Measurements from ENCODE around the gene UBE3C.
"Not testable (repeated sequence)": the region's sequence is repeated elsewhere in the genome, so short reads cannot be mapped to it uniquely, and the experiment has no call there.

UBE3C gene

DNA sequence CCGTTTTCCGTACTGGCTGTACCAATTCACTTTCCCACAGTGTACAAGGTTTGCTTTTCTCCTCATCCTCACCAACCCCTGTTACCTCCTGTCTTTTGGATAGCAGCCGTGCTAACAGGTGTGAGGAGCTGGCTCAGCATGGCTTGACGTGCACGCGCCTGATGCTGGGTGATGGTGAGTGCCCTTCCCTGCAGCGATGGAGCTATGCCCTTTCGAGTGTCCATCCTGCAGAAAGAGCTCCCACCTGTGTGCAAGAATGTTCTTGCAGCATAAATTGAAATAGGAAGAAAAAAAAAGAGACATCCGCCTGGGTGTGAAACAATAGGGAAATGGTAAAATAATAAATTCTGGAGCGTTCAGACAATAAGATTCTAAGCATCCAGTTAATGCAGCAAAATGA lies 9.5 kb upstream of the UBE3C start:
- no peaks in the 10 kb centered on the region for H3K9me3 ChIP-seq (ENCODE audit: control insufficient read depth, low read length)
- no peak overlapping the region for H3K27ac ChIP-seq

DNA sequence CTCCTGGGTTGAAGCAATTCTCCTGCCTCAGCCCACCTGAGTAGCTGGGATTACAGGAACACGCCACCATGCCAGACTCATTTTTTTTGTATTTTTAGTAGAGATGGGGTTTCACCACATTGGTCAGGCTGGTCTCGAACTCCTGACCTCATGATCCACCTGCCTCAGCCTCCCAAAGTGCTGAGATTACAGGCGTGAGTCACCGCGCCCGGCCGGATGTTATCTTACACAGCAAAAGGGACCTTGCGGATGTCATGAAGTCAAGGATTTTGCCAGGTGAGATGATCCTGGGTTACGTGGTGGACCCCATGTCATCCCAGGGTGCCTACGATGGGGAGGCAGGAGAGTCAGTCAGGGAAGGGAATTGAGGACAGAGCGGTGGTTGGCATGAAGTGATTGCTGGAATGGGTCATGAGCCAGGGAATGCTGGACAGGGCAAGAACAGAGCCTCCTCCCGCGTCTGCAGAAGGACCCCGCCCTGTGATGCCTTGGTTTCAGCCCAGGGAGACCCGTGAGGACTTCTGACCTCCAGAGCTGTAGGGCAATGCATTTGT lies 8.7 kb upstream of the UBE3C start:
- Histone ChIP-seq H3K27me3 (ENCODE audit: control insufficient read depth, insufficient read depth, low read length) (no peaks in the 10 kb centered on the region), H3K9me3 (ENCODE audit: control insufficient read depth, low read length) (no peaks in the 10 kb centered on the region), H3K27ac (no peak overlapping the region), H3K9ac (no peak overlapping the region), H3K4me1 (no peaks in the 10 kb centered on the region), H3K36me3 (ENCODE audit: control insufficient read depth, insufficient read depth, low read length) (no peaks in the 10 kb centered on the region), H3K79me2 (no peaks in the 10 kb centered on the region), H3K4me2 (ENCODE audit: low read length) (no peak overlapping the region), H3K4me3 (ENCODE audit: low read depth, low read length) (no peak overlapping the region), H2AFZ (no peak overlapping the region)
- TF ChIP-seq, protein P1, sequence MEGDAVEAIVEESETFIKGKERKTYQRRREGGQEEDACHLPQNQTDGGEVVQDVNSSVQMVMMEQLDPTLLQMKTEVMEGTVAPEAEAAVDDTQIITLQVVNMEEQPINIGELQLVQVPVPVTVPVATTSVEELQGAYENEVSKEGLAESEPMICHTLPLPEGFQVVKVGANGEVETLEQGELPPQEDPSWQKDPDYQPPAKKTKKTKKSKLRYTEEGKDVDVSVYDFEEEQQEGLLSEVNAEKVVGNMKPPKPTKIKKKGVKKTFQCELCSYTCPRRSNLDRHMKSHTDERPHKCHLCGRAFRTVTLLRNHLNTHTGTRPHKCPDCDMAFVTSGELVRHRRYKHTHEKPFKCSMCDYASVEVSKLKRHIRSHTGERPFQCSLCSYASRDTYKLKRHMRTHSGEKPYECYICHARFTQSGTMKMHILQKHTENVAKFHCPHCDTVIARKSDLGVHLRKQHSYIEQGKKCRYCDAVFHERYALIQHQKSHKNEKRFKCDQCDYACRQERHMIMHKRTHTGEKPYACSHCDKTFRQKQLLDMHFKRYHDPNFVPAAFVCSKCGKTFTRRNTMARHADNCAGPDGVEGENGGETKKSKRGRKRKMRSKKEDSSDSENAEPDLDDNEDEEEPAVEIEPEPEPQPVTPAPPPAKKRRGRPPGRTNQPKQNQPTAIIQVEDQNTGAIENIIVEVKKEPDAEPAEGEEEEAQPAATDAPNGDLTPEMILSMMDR (IDR thresholded peaks at IDR 0.05), result no peak

More for the DNA sequence above, 9.5 kb upstream of the UBE3C start:
- no peaks in the 10 kb centered on the region for H3K27me3 ChIP-seq (ENCODE audit: control insufficient read depth, insufficient read depth, low read length)
- H2AFZ ChIP-seq, result no peak overlapping the region
- no peaks in the 10 kb centered on the region for H3K79me2 ChIP-seq
- H3K4me3 ChIP-seq (ENCODE audit: low read depth, low read length), result no peak overlapping the region
- no peaks in the 10 kb centered on the region for H3K36me3 ChIP-seq (ENCODE audit: control insufficient read depth, insufficient read depth, low read length)
- H3K9ac ChIP-seq, result no peak overlapping the region
- H3K4me1 ChIP-seq, result no peaks in the 10 kb centered on the region
- H3K4me2 ChIP-seq (ENCODE audit: low read length), result no peak overlapping the region
- TF ChIP-seq, protein P1 (IDR thresholded peaks at IDR 0.05), result no peak

DNA sequence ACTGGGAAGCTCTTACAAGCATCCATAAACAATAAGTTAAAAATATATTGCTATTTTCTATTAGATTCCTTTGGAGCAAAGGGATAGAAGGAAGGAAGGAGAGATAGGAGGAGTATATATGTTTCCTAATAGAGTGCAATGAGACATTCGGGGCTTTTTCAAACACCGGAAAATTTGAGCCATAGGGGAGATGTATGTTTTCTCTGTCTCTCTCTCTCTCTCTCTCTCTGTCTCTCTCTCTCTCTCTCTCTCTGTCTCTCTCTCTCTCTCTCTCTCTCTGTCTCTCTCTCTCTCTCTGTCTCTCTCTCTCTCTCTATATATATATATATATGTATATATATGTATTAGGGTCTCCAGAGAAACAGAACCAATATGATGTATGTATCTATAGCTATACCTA lies 7.9 kb upstream of the UBE3C start:
- not testable (repeated sequence) for H3K4me2 ChIP-seq (ENCODE audit: low read length); H3K79me2 ChIP-seq; H3K27ac ChIP-seq; H3K9ac ChIP-seq; H3K4me3 ChIP-seq (ENCODE audit: low read depth, low read length); H2AFZ ChIP-seq; H3K27me3 ChIP-seq (ENCODE audit: control insufficient read depth, insufficient read depth, low read length); H3K36me3 ChIP-seq (ENCODE audit: control insufficient read depth, insufficient read depth, low read length); H3K4me1 ChIP-seq; H3K9me3 ChIP-seq (ENCODE audit: control insufficient read depth, low read length)

DNA sequence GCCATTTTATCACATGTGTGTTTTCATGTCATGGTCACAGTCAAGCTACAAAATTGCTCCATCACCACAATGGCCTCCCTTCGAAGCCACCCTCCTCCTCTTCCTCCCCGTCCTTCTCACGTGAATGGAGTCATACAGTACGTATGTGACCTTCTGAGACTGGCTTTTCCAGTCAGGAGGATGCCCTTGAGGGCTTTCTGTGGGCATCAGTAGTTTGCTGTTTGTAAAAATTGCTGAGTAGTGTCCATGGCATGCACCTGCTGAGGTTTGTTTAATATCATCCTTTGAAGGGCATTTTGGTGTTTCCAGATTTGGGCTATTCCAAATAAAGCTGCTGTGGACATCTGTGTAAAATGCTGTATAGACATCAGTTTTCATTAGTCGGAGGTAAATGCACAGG lies 5.9 kb upstream of the UBE3C start:
- no peak overlapping the region for H3K4me3 ChIP-seq (ENCODE audit: low read depth, low read length)
- H2AFZ ChIP-seq, result no peak overlapping the region
- no peak overlapping the region for H3K9ac ChIP-seq
- no peaks in the 10 kb centered on the region for H3K27me3 ChIP-seq (ENCODE audit: control insufficient read depth, insufficient read depth, low read length)
- H3K4me2 ChIP-seq (ENCODE audit: low read length), result no peak overlapping the region
- no peaks in the 10 kb centered on the region for H3K9me3 ChIP-seq (ENCODE audit: control insufficient read depth, low read length)
- TF ChIP-seq, protein P1 (IDR thresholded peaks at IDR 0.05), result no peak
- no peaks in the 10 kb centered on the region for H3K79me2 ChIP-seq
- H3K36me3 ChIP-seq (ENCODE audit: control insufficient read depth, insufficient read depth, low read length), result no peaks in the 10 kb centered on the region
- no peaks in the 10 kb centered on the region for H3K4me1 ChIP-seq
- no peak overlapping the region for H3K27ac ChIP-seq

DNA sequence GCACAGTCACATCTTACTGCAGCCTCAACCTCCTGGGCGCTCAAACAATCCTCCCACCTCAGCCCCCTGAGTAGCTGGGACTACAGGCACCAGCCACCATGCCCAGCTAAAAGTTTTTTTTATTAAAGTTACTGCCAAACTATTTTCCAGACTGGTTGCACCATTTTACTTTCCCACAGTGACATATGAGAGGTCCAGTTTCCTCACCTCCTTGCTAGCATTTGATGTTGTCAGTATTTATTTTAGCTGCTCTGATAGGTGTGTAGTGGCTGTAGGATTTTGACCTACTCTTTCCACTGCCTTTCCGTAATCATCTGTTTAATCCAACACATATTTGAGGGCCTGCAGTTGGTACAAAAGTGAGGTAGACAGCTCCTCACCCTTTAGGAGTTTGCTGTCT lies 5.4 kb upstream of the UBE3C start:
- Histone ChIP-seq H3K9ac (no peak overlapping the region), H3K9me3 (ENCODE audit: control insufficient read depth, low read length) (no peaks in the 10 kb centered on the region), H2AFZ (no peak overlapping the region), H3K27ac (no peak overlapping the region), H3K79me2 (no peaks in the 10 kb centered on the region), H3K4me3 (ENCODE audit: low read depth, low read length) (no peak overlapping the region), H3K27me3 (ENCODE audit: control insufficient read depth, insufficient read depth, low read length) (no peaks in the 10 kb centered on the region), H3K4me1 (no peaks in the 10 kb centered on the region), H3K36me3 (ENCODE audit: control insufficient read depth, insufficient read depth, low read length) (no peaks in the 10 kb centered on the region), H3K4me2 (ENCODE audit: low read length) (no peak overlapping the region)
- TF ChIP-seq, protein P1 (IDR thresholded peaks at IDR 0.05), result no peak

Data from parathyroid adenoma (tissue), 2 donors.